GM19193 (cell line): ENCODE results near the gene ZNF606.

ENCODE experiments used
- POLR2A ChIP-seq: IDR thresholded peaks from 4 replicates; pipeline ENCODE4 v1.6.1; 2011; ENCODE audit not compliant: insufficient read depth, insufficient read length; ENCODE audit errors: extremely low read depth

ZNF606 gene

DNA sequence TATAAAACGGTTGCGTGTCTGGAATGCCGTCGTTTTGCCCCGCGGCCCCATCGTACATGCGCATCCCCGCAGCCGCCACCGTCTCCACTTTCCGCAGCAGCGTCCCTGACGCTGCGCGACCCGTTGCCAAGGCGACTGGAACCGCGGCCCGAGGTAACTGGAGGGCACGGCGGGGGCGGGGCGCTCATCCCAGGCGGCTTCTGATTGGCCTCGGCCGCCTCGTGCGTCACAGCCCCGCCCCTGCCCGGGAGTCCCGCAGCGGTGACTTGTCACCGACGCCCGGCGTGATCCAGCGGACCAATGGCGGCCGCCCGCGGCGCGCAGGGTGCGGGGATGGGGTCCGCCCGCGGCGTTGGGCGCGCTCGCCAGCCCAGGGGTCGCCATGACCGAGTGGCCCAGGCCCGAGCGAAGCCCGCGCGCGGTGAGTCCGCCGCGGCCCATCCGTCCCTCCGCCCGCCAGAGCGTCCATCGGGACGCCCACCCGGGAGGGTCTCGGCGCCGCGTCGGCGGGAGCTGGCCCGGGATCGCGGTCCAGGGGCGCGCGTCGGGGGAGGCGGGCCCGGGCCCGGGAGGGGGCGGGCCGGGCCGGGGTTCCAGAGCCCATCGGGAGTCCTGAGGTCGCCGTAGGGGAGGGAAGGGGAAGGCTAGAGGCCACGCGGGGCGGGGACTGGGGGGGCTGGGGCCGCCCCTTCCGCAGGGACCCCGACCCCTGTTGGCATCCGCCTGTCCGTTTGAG is 31.3 kb upstream of the ZNF606 start, which contains the start of gene ZSCAN1:
Gene ZSCAN1, plus strand, starts transcription at position 285 of the 736 bp plus-strand sequence. CDS start 3,812 bp downstream, outside the sequence.
- TF ChIP-seq POLR2A, result no peak

DNA sequence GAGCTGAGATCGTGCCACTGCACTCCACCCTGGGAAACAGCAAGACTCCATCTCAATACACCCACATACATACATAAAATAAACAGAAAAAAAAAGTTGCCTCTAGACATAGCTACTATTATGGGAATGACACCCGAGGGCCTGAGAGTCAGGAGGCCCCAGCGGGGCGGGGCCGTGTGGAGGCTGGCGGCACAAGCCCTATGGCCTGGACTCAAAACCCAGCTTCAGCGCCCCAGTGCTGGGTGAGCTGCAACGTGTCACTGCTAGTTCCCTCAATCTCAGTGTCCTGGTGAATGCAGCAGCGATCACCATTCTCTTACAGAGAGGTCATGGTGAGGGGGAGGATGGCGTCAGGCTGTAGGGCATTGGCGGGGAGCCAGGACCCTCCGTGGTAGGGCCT is 22.0 kb upstream of the ZNF606 start:
- no peak for TF ChIP-seq POLR2A

DNA sequence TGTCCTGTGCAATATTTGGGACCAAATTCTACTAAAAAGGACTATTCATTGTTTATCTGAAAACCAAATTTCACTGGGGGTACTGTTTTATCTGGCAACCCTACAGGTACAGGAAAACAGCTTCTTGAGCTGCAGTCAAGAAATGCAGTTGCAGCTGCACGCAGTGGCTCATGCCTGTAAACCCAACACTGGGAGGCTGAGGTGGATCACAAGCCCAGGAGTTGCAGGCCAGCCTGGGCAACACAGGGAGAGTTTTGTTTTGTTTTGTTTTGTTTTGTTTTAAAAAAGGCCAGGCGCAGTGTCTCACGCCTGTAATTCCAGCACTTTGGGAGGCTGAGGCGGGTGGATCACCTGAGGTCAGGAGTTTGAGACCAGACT is 19.7 kb upstream of the ZNF606 start:
- TF ChIP-seq POLR2A, result no peak

DNA sequence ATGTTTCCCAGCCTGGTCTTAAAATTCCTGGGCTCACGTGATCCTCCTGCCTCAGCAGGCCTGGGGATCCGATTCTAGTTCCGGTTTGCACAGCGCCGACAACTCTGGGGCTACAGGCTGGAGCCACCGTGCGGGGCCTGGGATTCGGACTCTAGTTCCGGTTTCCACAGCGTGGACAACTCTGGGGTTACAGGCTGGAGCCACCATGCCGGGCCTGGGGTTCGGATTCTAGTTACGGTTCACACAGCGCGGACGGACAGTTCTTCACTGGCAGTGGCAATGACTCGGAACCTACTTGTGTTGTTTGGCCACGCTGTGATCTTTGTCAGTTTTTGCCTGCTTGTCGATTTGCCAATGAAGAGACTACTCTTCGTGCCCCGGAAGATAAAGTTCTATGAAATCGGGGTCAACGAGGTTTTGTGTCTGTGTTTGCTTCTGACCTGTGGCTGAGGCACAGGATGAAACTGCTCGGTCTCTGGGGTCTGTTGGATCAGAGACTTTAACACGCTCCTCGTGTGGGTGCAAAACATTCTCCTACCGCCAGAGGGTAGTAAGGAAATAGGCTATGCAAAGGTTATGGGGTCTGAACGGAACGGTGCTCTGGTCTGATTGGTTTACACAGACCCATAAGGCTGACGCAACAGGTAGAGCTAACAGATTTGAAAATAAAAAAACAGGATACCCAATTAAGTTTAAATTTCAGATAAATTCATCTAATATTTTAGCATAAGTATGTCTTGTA is 19.1 kb upstream of the ZNF606 start:
- no peak for TF ChIP-seq POLR2A

DNA sequence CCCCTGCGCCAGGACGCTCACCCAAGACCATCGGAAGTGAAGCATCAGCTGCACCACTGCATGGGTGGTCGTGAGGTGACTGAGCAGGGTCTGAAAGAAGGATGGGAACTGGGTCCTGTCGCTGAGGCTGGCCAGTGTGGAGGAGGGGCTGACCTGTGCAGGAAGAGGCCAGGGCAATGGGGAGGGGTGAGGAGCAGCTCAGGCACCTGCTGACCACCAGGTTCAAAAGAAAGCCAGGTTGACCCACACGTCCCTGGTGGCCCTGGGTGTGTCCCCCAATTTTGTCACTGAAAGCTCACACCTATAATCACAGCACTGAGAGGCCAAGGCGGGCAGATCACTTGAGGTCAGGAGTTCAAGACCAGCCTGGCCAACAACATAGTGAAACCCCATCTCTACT is 17.5 kb upstream of the ZNF606 start:
- TF ChIP-seq POLR2A, result no peak

DNA sequence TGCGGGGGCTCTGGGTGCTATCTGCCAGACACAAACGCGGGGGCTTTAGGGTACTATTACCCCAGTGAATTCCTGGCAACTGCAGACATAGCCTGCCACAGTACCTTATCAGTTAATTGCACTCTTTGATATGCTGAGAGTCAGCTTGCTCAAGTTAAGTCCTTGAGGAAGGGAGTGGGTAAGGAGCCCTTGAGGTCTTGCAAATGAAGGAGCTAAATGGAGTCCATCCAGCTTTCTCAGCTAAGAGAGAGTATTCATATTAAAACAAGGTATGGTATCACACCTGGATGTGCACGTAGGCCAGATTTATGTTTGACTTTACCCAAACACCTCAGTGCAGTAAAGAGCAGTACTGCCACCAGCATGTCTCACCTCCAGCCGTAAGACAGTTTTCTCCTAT is 11.5 kb upstream of the ZNF606 start:
- no peak for TF ChIP-seq POLR2A

DNA sequence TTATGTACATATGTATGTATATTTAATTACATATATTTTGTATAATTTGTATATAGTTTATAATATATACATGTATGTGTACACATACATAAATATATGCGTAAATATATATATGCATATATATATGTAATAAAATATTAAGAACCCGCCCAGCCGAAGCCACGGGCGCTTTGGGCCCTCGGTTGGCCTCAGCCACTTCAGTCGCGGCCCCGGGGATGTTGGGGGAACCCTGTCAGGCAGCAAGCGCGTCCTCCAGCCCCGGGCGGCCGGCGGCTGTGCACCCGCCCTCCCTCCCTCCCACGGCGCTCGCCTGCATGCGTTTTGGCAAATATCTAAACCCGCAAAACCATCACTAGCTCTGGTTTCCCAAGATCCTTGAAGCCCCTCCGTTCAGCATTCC is 7.9 kb upstream of the ZNF606 start:
- no peak for TF ChIP-seq POLR2A

DNA sequence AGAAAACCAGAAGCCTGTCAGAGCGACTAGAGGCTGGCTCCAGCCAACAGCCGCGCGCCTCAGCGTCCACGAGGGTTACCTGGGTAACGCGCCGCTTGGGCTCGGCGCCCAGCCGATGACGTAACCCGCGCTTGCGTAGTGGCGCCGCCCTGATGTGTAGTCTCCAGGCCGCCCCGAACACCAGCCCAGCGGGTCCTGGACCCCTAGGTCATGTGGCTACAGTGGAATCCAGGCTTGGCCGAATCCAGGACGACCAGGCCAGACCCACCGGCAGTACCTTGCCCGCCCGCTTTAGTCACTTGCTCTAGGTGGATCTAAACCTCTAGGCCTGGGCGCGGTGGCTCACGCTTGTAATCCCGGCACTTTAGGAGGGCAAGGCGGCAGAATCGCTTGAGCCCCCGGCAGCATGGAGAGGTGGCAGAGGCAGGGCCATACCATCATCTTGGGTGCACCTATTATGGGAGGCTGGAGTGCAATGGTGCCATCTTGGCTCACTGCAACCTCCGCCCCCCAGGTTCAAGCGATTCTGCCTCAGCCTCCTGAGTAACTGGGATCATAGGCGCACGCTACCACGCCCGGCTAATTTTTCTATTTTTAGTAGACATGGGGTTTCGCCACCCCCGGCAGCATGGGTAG is 7.2 kb upstream of the ZNF606 start:
- TF ChIP-seq POLR2A, result peak; percentile 32

DNA sequence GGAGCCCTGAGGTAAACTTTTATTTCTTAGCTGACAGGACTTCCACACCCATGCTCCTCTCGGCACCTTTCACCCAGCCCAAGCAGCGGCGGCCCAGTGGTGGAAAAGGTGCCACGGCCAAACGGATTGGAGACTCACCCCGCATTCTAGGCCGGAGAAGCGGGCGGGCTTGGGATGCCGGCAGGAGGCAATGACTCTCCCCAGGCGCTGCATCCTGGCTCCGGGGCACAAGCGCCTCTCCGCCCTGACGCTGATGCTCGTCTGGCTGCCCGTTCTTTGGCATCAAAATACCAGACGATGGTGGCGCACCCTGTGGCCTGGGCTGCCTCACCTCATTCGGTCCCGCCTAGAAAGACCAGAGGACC is 6.7 kb upstream of the ZNF606 start:
- no peak for TF ChIP-seq POLR2A

DNA sequence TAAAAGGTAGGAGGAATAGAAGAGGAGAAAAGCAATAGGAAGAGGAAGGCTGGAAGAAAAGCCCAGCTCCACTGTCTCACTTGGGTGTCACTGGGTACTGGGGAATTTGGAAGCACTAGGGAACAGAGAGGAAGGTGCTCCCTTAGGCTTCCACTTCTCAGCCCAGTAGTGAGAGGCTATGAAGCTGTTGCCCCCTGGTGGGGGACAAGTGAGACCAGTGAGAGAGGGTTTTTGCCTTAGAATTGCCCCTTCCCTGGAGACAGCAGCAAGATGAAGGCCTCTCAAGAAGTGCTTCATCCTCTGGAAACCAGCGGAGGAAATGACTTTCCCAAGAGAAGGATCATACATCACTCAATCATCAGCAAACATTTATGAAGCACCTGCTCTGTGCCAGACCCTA is 4.7 kb upstream of the ZNF606 start:
- no peak for TF ChIP-seq POLR2A

DNA sequence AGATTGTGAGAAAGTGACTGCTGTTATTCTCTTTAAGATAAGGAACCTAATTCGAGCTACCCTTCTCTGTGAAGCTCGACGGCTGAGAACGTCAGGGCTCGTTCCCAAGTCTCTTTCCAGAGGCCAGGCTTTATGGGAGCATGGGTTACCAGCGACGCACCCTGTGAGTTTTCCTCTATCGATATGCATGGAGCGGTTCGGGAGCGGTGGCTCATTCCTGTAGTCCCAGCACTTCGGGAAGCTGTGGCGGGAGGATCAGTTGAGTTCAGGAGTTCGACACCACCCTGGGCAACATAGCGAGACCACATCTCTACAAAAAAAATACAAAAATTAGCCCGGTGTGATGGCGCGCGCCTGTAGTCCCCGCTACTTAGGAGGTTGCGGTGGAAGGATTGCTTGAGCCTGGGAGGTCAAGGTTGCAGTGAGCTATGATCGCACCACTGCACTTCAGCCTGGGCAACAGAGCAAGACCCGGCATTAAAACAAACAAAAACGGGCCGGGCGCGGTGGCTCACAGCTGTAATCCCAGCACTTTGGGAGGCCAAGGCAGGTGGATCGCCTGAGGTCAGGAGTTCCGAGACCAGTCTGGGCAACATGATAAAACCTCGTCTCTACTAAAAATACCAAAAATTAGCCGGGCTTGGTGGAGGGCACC is 681 bp upstream of the ZNF606 start:
- TF ChIP-seq POLR2A, result no peak

DNA sequence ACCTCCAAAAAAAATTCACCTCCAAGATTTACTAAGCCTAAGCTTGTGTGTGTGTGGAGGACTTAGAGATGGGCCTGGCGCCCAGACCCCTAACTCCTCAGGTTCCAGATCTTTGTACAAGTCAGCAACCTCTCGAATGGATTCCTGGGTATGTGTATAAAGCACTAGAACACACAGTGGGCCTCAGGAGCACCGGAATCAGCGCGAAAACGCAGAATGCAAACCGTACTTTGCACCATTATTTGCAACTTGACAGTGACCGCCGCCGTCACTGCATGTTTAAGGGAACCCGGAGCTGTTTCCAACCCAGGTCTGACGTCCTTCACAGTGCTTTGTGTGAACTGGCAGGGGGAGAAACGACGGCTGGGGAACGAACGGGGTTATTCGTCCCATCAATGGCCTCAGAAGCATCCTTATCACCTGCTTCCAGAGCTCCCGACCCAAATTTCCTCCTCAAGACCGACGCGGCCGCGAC is 688 bp downstream of the ZNF606 start:
- TF ChIP-seq POLR2A, result no peak

DNA sequence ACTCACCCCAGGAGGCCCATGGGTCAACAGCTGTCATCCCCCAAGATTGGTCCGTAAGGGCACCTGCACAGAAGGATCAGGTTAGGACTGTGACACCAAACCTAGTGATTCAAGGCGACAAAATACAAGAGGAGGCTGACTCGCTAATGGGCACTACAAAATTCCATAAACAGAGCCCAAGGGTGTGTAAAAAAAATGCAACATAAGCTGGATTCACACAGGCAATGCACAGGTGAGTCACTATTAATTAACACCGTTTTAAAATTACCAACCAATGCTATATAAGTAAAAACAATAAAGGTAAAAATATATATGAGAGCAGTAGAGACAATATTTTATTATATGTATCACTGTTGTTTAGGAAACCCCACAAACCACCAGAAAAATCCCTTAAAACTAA is 1.9 kb downstream of the ZNF606 start:
- no peak for TF ChIP-seq POLR2A

DNA sequence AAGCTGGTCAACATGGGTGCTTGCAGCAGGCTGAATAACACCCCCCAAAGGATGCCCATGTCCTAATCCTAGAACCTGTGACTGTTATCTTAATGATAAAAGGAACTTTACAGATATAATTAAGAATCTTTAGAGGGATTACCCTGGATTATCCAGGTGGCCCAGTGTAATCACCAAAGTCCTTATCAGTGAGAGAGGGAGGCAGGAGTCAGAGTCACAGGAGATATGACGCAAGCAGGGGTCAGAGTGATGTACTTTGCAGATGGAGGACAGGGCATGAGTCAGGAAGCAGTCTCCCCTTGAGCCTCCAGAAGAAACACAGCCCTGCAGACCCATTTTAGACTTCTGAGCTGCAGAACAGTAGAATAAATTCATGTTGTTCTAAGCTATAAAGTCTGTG is 9.8 kb downstream of the ZNF606 start:
- no peak for TF ChIP-seq POLR2A

DNA sequence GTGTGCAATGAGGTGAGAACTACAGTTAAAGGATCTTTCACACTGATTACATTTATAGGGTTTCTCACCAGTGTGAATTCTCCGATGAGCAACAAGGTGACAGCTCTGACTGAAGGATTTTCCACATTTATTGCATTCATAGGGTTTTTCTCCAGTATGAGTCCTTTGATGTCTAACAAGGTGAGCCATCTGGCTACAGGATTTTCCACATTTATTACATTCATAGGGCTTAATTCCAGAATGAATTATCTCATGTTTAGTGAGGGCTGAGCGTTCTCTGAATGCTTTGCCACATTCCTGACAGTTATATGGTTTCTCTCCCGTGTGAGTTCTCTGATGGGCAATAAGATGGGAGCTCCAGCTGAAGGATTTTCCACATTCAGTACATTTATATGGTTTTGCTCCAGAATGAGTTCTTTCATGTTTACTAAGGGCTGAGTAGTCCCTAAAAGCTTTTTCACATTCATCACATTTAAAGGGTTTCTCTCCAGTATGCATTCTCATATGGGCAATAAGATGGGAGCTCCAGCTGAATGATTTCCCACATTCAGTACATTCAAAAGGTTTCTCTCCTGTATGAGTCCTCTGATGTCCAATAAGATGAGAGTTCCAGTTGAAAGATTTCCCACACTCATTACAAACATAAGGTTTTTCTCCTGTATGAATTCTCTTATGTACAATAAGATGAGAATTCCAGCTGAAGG is 23.9 kb downstream of the ZNF606 start:
- no peak for TF ChIP-seq POLR2A
